Right atrium auricular region (tissue), 2 donors: Measurements from ENCODE around the gene PTPRD. TPM values are rescaled to one million over a fixed set of nuclear protein-coding genes. Genes with fewer than 3 reads are reported as not detected.

Experiments
- DNase-seq: peaks from one replicate; pipeline ENCODE4 v3.0.0-alpha.2; 2019; ENCODE audit warnings: low spot score
- H3K27ac ChIP-seq, 2 donors: fragments of 200-600 bp; sonication (generic); 1 replicate in 1 of 2; 2 replicates in 1 of 2; pipeline ENCODE4 v1.5.1; 2016 to 2019
- H3K27me3 ChIP-seq, 2 donors: fragments of 200-600 bp; sonication (generic); one replicate each; pipeline versions ENCODE4 v1.5.1 to v1.6.0; 2017 to 2019
- H3K36me3 ChIP-seq: fragments of 200-600 bp; sonication (generic); one replicate; pipeline ENCODE4 v1.5.1; 2016
- H3K4me1 ChIP-seq, 2 donors: fragments of 200-600 bp; sonication (generic); one replicate each; pipeline versions ENCODE4 v1.5.1 to v1.6.0; 2017 to 2019
- H3K4me3 ChIP-seq, 2 donors: fragments of 200-600 bp; sonication (generic); 1 replicate in 1 of 2; 2 replicates in 1 of 2; pipeline ENCODE4 v1.5.1; 2017 to 2019; ENCODE audit warnings: mild to moderate bottlenecking in 1 of 2, moderate library complexity in 1 of 2
- H3K9me3 ChIP-seq, 2 donors: fragments of 200-600 bp; sonication (generic); one replicate each; pipeline ENCODE4 v1.5.1; 2019
- total RNA-seq, 2 donors: library from RNA; depleted of rRNA; stranded (reverse); fragments of >200 nt; gene quantifications; one replicate each; pipeline ENCODE4 v1.1.0, GENCODE V29; 2016
- TF ChIP-seq, protein P1 (sequence below), 2 donors: fragments of 200-600 bp; sonication (generic); IDR thresholded peaks; one replicate each; pipeline ENCODE4 v1.5.1; 2019; ENCODE audit warnings: antibody characterized with exemption in 2 of 2

PTPRD gene
- total RNA-seq, 2 donors from 2014 or later = 5.5 to 6.6 TPM

GRCh38 chr9:9764821-9765220 is 848.0 kb downstream of the PTPRD start:
- no peaks in the 10 kb centered on the region for H3K4me1 ChIP-seq
- TF ChIP-seq, protein P1, sequence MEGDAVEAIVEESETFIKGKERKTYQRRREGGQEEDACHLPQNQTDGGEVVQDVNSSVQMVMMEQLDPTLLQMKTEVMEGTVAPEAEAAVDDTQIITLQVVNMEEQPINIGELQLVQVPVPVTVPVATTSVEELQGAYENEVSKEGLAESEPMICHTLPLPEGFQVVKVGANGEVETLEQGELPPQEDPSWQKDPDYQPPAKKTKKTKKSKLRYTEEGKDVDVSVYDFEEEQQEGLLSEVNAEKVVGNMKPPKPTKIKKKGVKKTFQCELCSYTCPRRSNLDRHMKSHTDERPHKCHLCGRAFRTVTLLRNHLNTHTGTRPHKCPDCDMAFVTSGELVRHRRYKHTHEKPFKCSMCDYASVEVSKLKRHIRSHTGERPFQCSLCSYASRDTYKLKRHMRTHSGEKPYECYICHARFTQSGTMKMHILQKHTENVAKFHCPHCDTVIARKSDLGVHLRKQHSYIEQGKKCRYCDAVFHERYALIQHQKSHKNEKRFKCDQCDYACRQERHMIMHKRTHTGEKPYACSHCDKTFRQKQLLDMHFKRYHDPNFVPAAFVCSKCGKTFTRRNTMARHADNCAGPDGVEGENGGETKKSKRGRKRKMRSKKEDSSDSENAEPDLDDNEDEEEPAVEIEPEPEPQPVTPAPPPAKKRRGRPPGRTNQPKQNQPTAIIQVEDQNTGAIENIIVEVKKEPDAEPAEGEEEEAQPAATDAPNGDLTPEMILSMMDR (IDR thresholded peaks at IDR 0.05) = no peak
- H3K4me3 ChIP-seq = no peak overlapping the region
- no peak overlapping the region for H3K27ac ChIP-seq
- no peaks in the 10 kb centered on the region for H3K9me3 ChIP-seq
- H3K27me3 ChIP-seq = no peaks in the 10 kb centered on the region
- no peak for DNase-seq
- no peaks in the 10 kb centered on the region for H3K36me3 ChIP-seq

GRCh38 chr9:9754186-9754585 is 858.6 kb downstream of the PTPRD start:
- H3K27me3 ChIP-seq = no peaks in the 10 kb centered on the region
- H3K36me3 ChIP-seq = no peaks in the 10 kb centered on the region
- no peaks in the 10 kb centered on the region for H3K9me3 ChIP-seq
- TF ChIP-seq, protein P1 (IDR thresholded peaks at IDR 0.05) = no peak
- DNase-seq = no peak
- H3K27ac ChIP-seq = no peak overlapping the region
- H3K4me1 ChIP-seq = no peaks in the 10 kb centered on the region
- no peak overlapping the region for H3K4me3 ChIP-seq

- H3K27me3 ChIP-seq = no peaks in the 10 kb centered on the region
- TF ChIP-seq, protein P1 (IDR thresholded peaks at IDR 0.05) = no peak
- H3K4me1 ChIP-seq = no peaks in the 10 kb centered on the region
- H3K9me3 ChIP-seq = no peaks in the 10 kb centered on the region
- no peak for DNase-seq
- H3K4me3 ChIP-seq = no peak overlapping the region
- H3K27ac ChIP-seq = no peak overlapping the region
- no peaks in the 10 kb centered on the region for H3K36me3 ChIP-seq
These were observed 859.5 kb downstream of the PTPRD start for GRCh38 chr9:9753266-9753665.

DNA sequence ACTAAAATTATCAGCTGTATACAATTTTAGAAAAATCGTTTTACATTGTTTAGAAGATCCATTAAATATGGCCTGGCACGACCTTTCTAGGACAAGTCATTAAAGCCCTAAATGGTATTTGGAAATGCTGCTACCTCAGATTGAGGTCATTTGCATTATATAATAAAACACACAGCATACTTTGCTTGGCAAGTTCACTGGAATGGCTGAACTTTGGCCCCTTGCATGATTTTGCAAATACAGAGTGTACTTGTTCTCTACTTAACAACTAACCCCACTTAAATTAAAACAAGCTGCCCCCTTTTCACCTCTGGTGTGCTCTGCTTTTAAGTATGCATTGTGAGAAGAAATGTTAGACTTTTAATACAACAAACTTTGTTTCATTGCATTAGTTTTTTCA is 860.1 kb downstream of the PTPRD start:
- no peaks in the 10 kb centered on the region for H3K4me1 ChIP-seq
- H3K27ac ChIP-seq = no peak overlapping the region
- TF ChIP-seq, protein P1 (IDR thresholded peaks at IDR 0.05) = no peak
- no peaks in the 10 kb centered on the region for H3K36me3 ChIP-seq
- no peaks in the 10 kb centered on the region for H3K9me3 ChIP-seq
- no peak overlapping the region for H3K4me3 ChIP-seq
- no peak for DNase-seq
- H3K27me3 ChIP-seq = no peaks in the 10 kb centered on the region

DNA sequence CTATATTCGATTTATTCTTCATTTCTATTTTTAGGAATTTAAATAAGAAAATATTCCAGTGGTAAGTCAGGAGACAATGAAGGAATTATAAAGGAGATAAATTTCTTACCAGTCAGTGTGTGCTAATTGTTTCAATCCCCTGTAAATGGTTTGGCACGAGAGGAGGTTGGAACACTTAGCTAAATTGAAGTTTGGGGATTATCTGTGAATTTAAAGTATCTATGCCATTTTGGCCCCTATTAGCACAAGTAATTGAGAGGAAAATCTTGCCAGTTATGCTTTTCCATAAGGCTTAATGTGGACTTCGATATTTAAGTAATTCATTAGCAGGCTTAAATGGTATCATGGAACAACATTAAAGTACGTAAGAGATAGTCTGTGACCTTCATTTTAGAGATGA is 860.8 kb downstream of the PTPRD start:
- TF ChIP-seq, protein P1 (IDR thresholded peaks at IDR 0.05) = no peak
- Histone ChIP-seq H3K4me3 (no peak overlapping the region), H3K36me3 (no peaks in the 10 kb centered on the region), H3K9me3 (no peaks in the 10 kb centered on the region), H3K27me3 (no peaks in the 10 kb centered on the region), H3K4me1 (no peaks in the 10 kb centered on the region), H3K27ac (no peak overlapping the region)
- no peak for DNase-seq

DNA sequence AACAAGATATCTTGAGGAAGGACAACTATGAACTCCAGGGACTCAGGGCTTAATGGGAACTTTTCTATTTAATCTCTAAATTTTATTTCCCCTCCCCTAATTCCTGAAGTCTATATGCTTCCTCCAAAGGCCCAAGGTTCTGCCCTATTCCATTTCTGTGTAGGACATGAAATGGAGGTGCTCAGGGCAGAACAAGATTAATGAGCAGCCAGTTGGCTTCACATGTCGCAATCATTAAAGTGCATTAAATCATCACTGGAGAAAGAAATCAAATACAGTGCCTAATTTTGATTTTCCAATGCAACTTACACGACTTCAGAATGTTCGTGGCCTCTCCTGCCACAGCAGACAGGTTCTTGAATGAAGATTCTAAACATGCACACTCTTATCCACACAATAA is 862.1 kb downstream of the PTPRD start:
- H3K27ac ChIP-seq = no peak overlapping the region

More for the DNA sequence above, 862.1 kb downstream of the PTPRD start:
- DNase-seq = no peak
- Histone ChIP-seq H3K4me3 (no peak overlapping the region), H3K9me3 (no peaks in the 10 kb centered on the region), H3K36me3 (no peaks in the 10 kb centered on the region), H3K4me1 (no peaks in the 10 kb centered on the region), H3K27me3 (no peaks in the 10 kb centered on the region)
- TF ChIP-seq, protein P1 (IDR thresholded peaks at IDR 0.05) = no peak
